HepG2 (cell line): ENCODE data around the gene APOC1. TPM values are rescaled to one million over a fixed set of nuclear protein-coding genes. Genes with fewer than 3 reads are reported as not detected.

ENCODE experiments used
- AKAP8 ChIP-seq: sonication (generic); formaldehyde crosslinking; IDR thresholded peaks from 2 replicates; pipeline ENCODE4 v1.5.1; 2020; ENCODE audit warnings: mild to moderate bottlenecking, missing genetic modification reagents
- ARNTL ChIP-seq: sonication (generic); formaldehyde crosslinking; IDR thresholded peaks from 2 replicates; pipeline ENCODE4 v1.4.0; 2020; ENCODE audit warnings: mild to moderate bottlenecking, missing genetic modification reagents
- DMAP1 ChIP-seq: IDR thresholded peaks from 2 replicates; pipeline ENCODE4 v1.6.1; 2016
- GATA4 ChIP-seq: sonication (generic); IDR thresholded peaks from 2 replicates; pipeline ENCODE4 v1.6.1; 2016; ENCODE audit warnings: antibody characterized with exemption, low read depth, borderline replicate concordance
- GFI1 ChIP-seq: sonication (generic); formaldehyde crosslinking; IDR thresholded peaks from 2 replicates; pipeline ENCODE4 v1.5.0; 2020; ENCODE audit warnings: missing genetic modification reagents, mild to moderate bottlenecking, borderline replicate concordance
- HNF4A ChIP-seq: sonication (generic); formaldehyde crosslinking; IDR thresholded peaks from 2 replicates; pipeline ENCODE4 v1.4.0; 2020; ENCODE audit warnings: missing genetic modification reagents
- HOXA7 ChIP-seq: sonication (generic); formaldehyde crosslinking; IDR thresholded peaks from 2 replicates; pipeline ENCODE4 v1.8.1; 2022; ENCODE audit warnings: mild to moderate bottlenecking, missing genetic modification reagents, moderate library complexity
- NFE2L2 ChIP-seq: fragments of 150-350 bp; IDR thresholded peaks from 2 replicates; pipeline ENCODE4 v1.6.1; 2014; ENCODE audit warnings: low read length
- POLR2AphosphoS5 ChIP-seq: IDR thresholded peaks from 2 replicates; pipeline ENCODE4 v1.6.1; 2012; ENCODE audit warnings: low read depth, low read length
- RARA ChIP-seq: IDR thresholded peaks from 2 replicates; pipeline ENCODE4 v1.6.1; 2016; ENCODE audit warnings: missing genetic modification reagents, missing compliant biosample characterization
- RBFOX2 ChIP-seq: fragments of 200-400 bp; formaldehyde crosslinking; IDR thresholded peaks from 2 replicates; pipeline ENCODE4 v1.6.1; 2017; ENCODE audit warnings: low read depth, mild to moderate bottlenecking, low read length
- REXO4 ChIP-seq: sonication (generic); formaldehyde crosslinking; IDR thresholded peaks from 2 replicates; pipeline ENCODE4 v1.8.0; 2022; ENCODE audit warnings: missing genetic modification reagents, mild to moderate bottlenecking, borderline replicate concordance
- TCF12 ChIP-seq, 2 experiments: fragments of 450-650 bp in 1 of 2; sonication (generic) in 1 of 2; formaldehyde crosslinking in 1 of 2; IDR thresholded peaks; 2 replicates each; pipeline versions ENCODE4 v1.6.1 to v1.8.0; 2017 to 2022; ENCODE audit warnings: antibody characterized with exemption in 1 of 2, mild to moderate bottlenecking in 1 of 2, missing genetic modification reagents in 1 of 2, moderate library complexity in 1 of 2
- ZNF234 ChIP-seq: sonication (generic); formaldehyde crosslinking; conservative IDR thresholded peaks from 2 replicates; pipeline ENCODE4 v1.5.1; 2020; ENCODE audit warnings: mild to moderate bottlenecking, missing genetic modification reagents
- ZNF468 ChIP-seq: sonication (generic); formaldehyde crosslinking; IDR thresholded peaks from 2 replicates; pipeline ENCODE4 v1.8.0; 2022; ENCODE audit warnings: mild to moderate bottlenecking, moderate library complexity, missing genetic modification reagents
- ZNF768 ChIP-seq: sonication (generic); formaldehyde crosslinking; IDR thresholded peaks from 2 replicates; pipeline ENCODE4 v1.4.0; 2020; ENCODE audit warnings: missing genetic modification reagents
- polyA plus RNA-seq, 8 experiments: library from polyadenylated mRNA; depleted of rRNA in 3 of 8; stranded (reverse) in 7 of 8; unstranded in 1 of 8; fragments of >200 nt; fragmentation: Illumina TruSeq in 4 of 8; extraction: Trizol in 4 of 8; gene quantifications; 2 replicates each; pipeline versions ENCODE4 v1.2.1 to v1.2.3, GENCODE V29; 2011 to 2016; ENCODE audit warnings: low read depth in 4 of 8, missing spikeins in 1 of 8, mixed read lengths in 1 of 8; ENCODE audit not compliant: insufficient read depth in 1 of 8
- total RNA-seq, 5 experiments: library from RNA; depleted of rRNA; stranded (reverse); fragments of >200 nt; fragmentation: Illumina TruSeq; extraction: Trizol; gene quantifications; 2 replicates each; pipeline ENCODE4 v1.2.3, GENCODE V29; 2016; ENCODE audit warnings: low read depth in 1 of 5
- TF ChIP-seq, protein P1 (sequence below): sonication (generic); formaldehyde crosslinking; IDR thresholded peaks from 2 replicates; pipeline ENCODE4 v1.5.0; 2020; ENCODE audit warnings: mild to moderate bottlenecking, missing genetic modification reagents
- TF ChIP-seq, protein P2 (sequence below): sonication (generic); formaldehyde crosslinking; IDR thresholded peaks from 2 replicates; pipeline ENCODE4 v1.4.0; 2020; ENCODE audit warnings: missing genetic modification reagents, borderline replicate concordance
- TF ChIP-seq, protein P3 (sequence below): sonication (generic); formaldehyde crosslinking; conservative IDR thresholded peaks from 2 replicates; pipeline ENCODE4 v1.8.1; 2023; ENCODE audit warnings: missing genetic modification reagents
- TF ChIP-seq, protein P4 (sequence below): sonication (generic); formaldehyde crosslinking; IDR thresholded peaks from 2 replicates; pipeline ENCODE4 v1.5.1; 2020; ENCODE audit warnings: mild to moderate bottlenecking, missing genetic modification reagents, borderline replicate concordance

The APOC1 gene
- total and polyA plus RNA-seq, 2 of the 13 experiments (the other 11 are each of a cell fraction or from before 2014, with no cell fraction given): 600 to 1,235 TPM

DNA sequence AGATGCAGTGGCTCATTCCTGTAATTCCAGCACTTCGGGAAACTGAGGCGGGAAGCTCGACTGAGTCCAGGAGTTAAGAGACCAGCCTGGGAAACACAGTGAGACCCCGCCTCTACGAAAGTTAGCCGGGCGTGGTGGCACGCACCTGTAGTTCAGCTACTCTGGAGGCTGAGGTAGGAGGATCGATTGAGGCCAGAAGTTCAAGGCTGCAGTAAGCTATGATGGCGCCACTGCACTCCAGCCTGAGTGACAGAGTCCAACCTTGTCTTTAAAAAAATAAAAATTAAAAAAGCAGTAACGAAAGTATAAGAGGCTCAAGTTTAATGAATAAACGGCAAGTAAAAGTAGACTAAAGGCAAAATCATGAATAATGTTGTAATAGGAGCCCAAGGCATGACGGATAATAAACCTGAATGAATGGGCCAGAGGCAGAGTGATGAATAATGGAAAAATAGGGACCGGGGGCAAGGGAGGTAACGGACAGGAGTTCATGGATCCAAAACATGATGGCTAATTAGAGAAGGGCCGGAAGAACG lies 24.5 kb upstream of the APOC1 start (continued):
- TF ChIP-seq ZNF768 (CRISPR knock-in tag): 0 out of 2 replicates have a peak, but pooled peaks have one; percentile 21
- peak; percentile 70; the same call in 1 of the 2 replicates for TF ChIP-seq AKAP8 (CRISPR knock-in tag)
- TF ChIP-seq HNF4A (CRISPR knock-in tag): peak; percentile 67
- TF ChIP-seq REXO4: no peak
- TF ChIP-seq NFE2L2: no peak
- TF ChIP-seq, protein P1, sequence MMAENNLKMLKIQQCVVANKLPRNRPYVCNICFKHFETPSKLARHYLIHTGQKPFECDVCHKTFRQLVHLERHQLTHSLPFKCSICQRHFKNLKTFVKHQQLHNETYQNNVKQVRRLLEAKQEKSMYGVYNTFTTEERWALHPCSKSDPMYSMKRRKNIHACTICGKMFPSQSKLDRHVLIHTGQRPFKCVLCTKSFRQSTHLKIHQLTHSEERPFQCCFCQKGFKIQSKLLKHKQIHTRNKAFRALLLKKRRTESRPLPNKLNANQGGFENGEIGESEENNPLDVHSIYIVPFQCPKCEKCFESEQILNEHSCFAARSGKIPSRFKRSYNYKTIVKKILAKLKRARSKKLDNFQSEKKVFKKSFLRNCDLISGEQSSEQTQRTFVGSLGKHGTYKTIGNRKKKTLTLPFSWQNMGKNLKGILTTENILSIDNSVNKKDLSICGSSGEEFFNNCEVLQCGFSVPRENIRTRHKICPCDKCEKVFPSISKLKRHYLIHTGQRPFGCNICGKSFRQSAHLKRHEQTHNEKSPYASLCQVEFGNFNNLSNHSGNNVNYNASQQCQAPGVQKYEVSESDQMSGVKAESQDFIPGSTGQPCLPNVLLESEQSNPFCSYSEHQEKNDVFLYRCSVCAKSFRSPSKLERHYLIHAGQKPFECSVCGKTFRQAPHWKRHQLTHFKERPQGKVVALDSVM (CRISPR knock-in tag): peak; percentile 99
- no peak for TF ChIP-seq HOXA7 (CRISPR knock-in tag)
- TF ChIP-seq RARA (CRISPR knock-in tag): peak; percentile 69
- TF ChIP-seq, protein P2, sequence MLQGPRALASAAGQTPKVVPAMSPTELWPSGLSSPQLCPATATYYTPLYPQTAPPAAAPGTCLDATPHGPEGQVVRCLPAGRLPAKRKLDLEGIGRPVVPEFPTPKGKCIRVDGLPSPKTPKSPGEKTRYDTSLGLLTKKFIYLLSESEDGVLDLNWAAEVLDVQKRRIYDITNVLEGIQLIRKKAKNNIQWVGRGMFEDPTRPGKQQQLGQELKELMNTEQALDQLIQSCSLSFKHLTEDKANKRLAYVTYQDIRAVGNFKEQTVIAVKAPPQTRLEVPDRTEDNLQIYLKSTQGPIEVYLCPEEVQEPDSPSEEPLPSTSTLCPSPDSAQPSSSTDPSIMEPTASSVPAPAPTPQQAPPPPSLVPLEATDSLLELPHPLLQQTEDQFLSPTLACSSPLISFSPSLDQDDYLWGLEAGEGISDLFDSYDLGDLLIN (CRISPR knock-in tag): no peak
- TF ChIP-seq, protein P3, sequence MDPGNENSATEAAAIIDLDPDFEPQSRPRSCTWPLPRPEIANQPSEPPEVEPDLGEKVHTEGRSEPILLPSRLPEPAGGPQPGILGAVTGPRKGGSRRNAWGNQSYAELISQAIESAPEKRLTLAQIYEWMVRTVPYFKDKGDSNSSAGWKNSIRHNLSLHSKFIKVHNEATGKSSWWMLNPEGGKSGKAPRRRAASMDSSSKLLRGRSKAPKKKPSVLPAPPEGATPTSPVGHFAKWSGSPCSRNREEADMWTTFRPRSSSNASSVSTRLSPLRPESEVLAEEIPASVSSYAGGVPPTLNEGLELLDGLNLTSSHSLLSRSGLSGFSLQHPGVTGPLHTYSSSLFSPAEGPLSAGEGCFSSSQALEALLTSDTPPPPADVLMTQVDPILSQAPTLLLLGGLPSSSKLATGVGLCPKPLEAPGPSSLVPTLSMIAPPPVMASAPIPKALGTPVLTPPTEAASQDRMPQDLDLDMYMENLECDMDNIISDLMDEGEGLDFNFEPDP (CRISPR knock-in tag): no peak
- 0 out of 2 replicates have a peak, but pooled peaks have one; percentile 13 for TF ChIP-seq GATA4
- peak; percentile 62; the same call in 1 of the 2 replicates for TF ChIP-seq DMAP1 (CRISPR knock-in tag)
- no peak for TF ChIP-seq POLR2AphosphoS5
- TF ChIP-seq GFI1: no peak; the same call in 1 of the 2 replicates
- TF ChIP-seq ZNF234: no peak
- no peak for TF ChIP-seq ARNTL (CRISPR knock-in tag)
- TF ChIP-seq RBFOX2: no peak
- TF ChIP-seq ZNF468: no peak
- TF ChIP-seq, protein P4, sequence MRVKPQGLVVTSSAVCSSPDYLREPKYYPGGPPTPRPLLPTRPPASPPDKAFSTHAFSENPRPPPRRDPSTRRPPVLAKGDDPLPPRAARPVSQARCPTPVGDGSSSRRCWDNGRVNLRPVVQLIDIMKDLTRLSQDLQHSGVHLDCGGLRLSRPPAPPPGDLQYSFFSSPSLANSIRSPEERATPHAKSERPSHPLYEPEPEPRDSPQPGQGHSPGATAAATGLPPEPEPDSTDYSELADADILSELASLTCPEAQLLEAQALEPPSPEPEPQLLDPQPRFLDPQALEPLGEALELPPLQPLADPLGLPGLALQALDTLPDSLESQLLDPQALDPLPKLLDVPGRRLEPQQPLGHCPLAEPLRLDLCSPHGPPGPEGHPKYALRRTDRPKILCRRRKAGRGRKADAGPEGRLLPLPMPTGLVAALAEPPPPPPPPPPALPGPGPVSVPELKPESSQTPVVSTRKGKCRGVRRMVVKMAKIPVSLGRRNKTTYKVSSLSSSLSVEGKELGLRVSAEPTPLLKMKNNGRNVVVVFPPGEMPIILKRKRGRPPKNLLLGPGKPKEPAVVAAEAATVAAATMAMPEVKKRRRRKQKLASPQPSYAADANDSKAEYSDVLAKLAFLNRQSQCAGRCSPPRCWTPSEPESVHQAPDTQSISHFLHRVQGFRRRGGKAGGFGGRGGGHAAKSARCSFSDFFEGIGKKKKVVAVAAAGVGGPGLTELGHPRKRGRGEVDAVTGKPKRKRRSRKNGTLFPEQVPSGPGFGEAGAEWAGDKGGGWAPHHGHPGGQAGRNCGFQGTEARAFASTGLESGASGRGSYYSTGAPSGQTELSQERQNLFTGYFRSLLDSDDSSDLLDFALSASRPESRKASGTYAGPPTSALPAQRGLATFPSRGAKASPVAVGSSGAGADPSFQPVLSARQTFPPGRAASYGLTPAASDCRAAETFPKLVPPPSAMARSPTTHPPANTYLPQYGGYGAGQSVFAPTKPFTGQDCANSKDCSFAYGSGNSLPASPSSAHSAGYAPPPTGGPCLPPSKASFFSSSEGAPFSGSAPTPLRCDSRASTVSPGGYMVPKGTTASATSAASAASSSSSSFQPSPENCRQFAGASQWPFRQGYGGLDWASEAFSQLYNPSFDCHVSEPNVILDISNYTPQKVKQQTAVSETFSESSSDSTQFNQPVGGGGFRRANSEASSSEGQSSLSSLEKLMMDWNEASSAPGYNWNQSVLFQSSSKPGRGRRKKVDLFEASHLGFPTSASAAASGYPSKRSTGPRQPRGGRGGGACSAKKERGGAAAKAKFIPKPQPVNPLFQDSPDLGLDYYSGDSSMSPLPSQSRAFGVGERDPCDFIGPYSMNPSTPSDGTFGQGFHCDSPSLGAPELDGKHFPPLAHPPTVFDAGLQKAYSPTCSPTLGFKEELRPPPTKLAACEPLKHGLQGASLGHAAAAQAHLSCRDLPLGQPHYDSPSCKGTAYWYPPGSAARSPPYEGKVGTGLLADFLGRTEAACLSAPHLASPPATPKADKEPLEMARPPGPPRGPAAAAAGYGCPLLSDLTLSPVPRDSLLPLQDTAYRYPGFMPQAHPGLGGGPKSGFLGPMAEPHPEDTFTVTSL (CRISPR knock-in tag): no peak
- no peak for TF ChIP-seq TCF12 (IDR thresholded peaks at IDR 0.05)
- no peak for TF ChIP-seq TCF12 (CRISPR knock-in tag; IDR thresholded peaks at IDR 0.05)
